ENCODE data around the gene PABPN1L. TPM values are rescaled to one million over a fixed set of nuclear protein-coding genes. Genes with fewer than 3 reads are reported as not detected.
A peak's percentile ranks its signal among the peaks of the same experiment; 100 is the strongest.

Gene PABPN1L
- total and polyA plus RNA-seq, 9 of the 15 experiments (the other 6 are each of a cell fraction or from before 2014, with no cell fraction given): 0.11 to 0.32 TPM; not detected in 7

GRCh38 chr16:88881007-88881615 is 14.7 kb upstream of the PABPN1L start:
- 0 out of 3 replicates have a peak, but pooled peaks cover 4% of the 10 kb centered on the region for H3K79me2 ChIP-seq (ENCODE audit: control insufficient read depth, insufficient read depth, low read length)
- no peak overlapping the region for H3K4me2 ChIP-seq (ENCODE audit: insufficient read depth, low read length)
- WGBS (ENCODE audit: insufficient coverage, low coverage, missing lambda C conversion rate): 99% methylated on average over 14 of the region's 46 CpGs
- no peaks in the 10 kb centered on the region for H3K9me3 ChIP-seq (replicated peaks; ENCODE audit: control insufficient read depth, insufficient read depth, low read depth, low read length)
- intact Hi-C loops (cut with micrococcal nuclease): no loop called here
- BruUV-seq (replicated peaks): no TSS peak
- in situ Hi-C loops (cut with MboI): no loop called here
- H3K27ac ChIP-seq (ENCODE audit: extremely low read depth, low read depth, low read length): no peak overlapping the region
- peaks cover 100% of the 10 kb centered on the region for H3K36me3 ChIP-seq (ENCODE audit: control insufficient read depth, insufficient read depth, low read length)
- H2AFZ ChIP-seq (ENCODE audit: low read depth, low read length): no peak overlapping the region
- ChIA-PET POLR2A (interaction anchor here (0.5 to 0.6 kb wide), 2 partner anchors 24 to 209 kb away, joined by 3 to 4 read pairs; no protein-coding TSS in a partner anchor), CTCF (ENCODE audit: low intra/inter-chr PET ratio) (no interaction called here)
- no peak for DNase-seq (ENCODE audit: extremely low read depth in 1 of 4, low spot score in 3 of 4)
- TF ChIP-seq POLR2G (IDR thresholded peaks at IDR 0.05; ENCODE audit: low read depth, low read length) (peak; percentile 72), RBM14 (IDR thresholded peaks at IDR 0.05; ENCODE audit: borderline replicate concordance, insufficient read depth, low read depth, low read length) (peak; percentile 76; the same call in 1 of the 2 replicates), PCBP1 (IDR thresholded peaks at IDR 0.05; ENCODE audit: low read depth, low read length, poor library complexity, severe bottlenecking) (peak; percentile 69), ASH1L (IDR thresholded peaks at IDR 0.05; ENCODE audit: borderline replicate concordance, low read depth, partially characterized antibody) (no peak), MCM3 (IDR thresholded peaks at IDR 0.05) (no peak), RBM22 (IDR thresholded peaks at IDR 0.05; ENCODE audit: low read depth, low read length, poor library complexity, severe bottlenecking) (peak; percentile 97), HMGN3 (IDR thresholded peaks at IDR 0.05; ENCODE audit: borderline replicate concordance, extremely low read depth, insufficient read length, low read depth, low read length) (peak; percentile 13), MTA1 (IDR thresholded peaks at IDR 0.05; ENCODE audit: borderline replicate concordance) (no peak), ZBTB33 (CRISPR knock-in tag; IDR thresholded peaks at IDR 0.05) (peak; percentile 54; the same call in 1 of the 2 replicates), SNIP1 (IDR thresholded peaks at IDR 0.05; ENCODE audit: low read depth) (no peak), HCFC1 (IDR thresholded peaks at IDR 0.05; ENCODE audit: low read depth, low read length) (no peak), CCNT2 (IDR thresholded peaks at IDR 0.05; ENCODE audit: borderline replicate concordance, extremely low read depth, insufficient read length, low read depth, low read length) (peak; percentile 16)
- no peak for ATAC-seq
- no peak overlapping the region for H3K4me3 ChIP-seq
- no peak overlapping the region; a peak in 1 of 4 replicates for H3K9ac ChIP-seq (ENCODE audit: insufficient read depth in 1 of 2, low read depth in 2 of 2, low read length in 2 of 2)
- no peaks in the 10 kb centered on the region for H4K20me1 ChIP-seq (replicated peaks; ENCODE audit: control insufficient read depth, insufficient read depth, low read length)
- FAIRE-seq: no peak
- no peaks in the 10 kb centered on the region for H3K9me1 ChIP-seq (ENCODE audit: control insufficient read depth, insufficient read depth, low read length)
- H3K27me3 ChIP-seq (ENCODE audit: control insufficient read depth in 2 of 2, insufficient read depth in 2 of 2, low read length in 2 of 2): no peaks in the 10 kb centered on the region
- peaks cover 0 to 78% of the 10 kb centered on the region in 2 experiments; a peak in 2 of 5 replicates for H3K4me1 ChIP-seq (replicated peaks in 1 of 2; ENCODE audit: control insufficient read depth in 2 of 2, insufficient read depth in 2 of 2, low read length in 2 of 2)

Data from K562 (cell line).